K562 (cell line): ENCODE measurements around the gene ATP13A1. TPM values are rescaled to one million over a fixed set of nuclear protein-coding genes. Genes with fewer than 3 reads are reported as not detected.
A peak's percentile ranks its signal among the peaks of the same experiment; 100 is the strongest.

ENCODE experiments used
- ATAC-seq: fragments of 200-7000 bp; cut with Tn5 transposase; 3 replicates; pipeline ENCODE4 v1.9.1; 2020; ENCODE audit warnings: moderate library complexity
- BruUV-seq: library from RNA; stranded (reverse); fragments of 400-500 nt; replicated peaks from 2 replicates; lab custom pipeline; 2021; lab: Mats Ljungman, UMichigan
- CTCF ChIA-PET: fragments of 300-600 bp; formaldehyde crosslinking; extraction: SDS; loops from one replicate; lab custom pipeline; 2021; ENCODE audit warnings: low intra/inter-chr PET ratio; lab: Yijun Ruan, JAX
- POLR2A ChIA-PET: fragments of 300-600, 350-650 bp; sonication (Branson Sonifier 250); formaldehyde crosslinking; extraction: SDS; loops from one replicate; lab custom pipeline; 2021; ENCODE audit warnings: antibody characterized with exemption, inconsistent platforms; lab: Yijun Ruan, JAX
- DNase-seq, 4 experiments: peaks; one replicate each; pipeline versions ENCODE4 v3.0.0 to v3.0.0-alpha.2; 2011 to 2018; ENCODE audit warnings: low spot score in 3 of 4, mixed read lengths in 3 of 4; ENCODE audit errors: extremely low read depth in 1 of 4
- FAIRE-seq: peaks from 2 replicates; lab custom pipeline; 2011; peaks lifted over from hg19 to GRCh38; lab: Jason Lieb, UNC
- H2AFZ ChIP-seq: 2 replicates; pipeline ENCODE4 v1.6.0; 2011; ENCODE audit warnings: low read depth, low read length, control low read depth, inconsistent platforms
- H3K27ac ChIP-seq: fragments of 200-600 bp; 3 replicates; pipeline ENCODE4 v1.8.0; 2011; ENCODE audit warnings: low read depth, mild to moderate bottlenecking, control low read depth, inconsistent platforms, low read length, moderate library complexity, mixed read lengths; ENCODE audit errors: extremely low read depth
- H3K27me3 ChIP-seq, 2 experiments: fragments of 300-600 bp in 1 of 2; 2 replicates in 1 of 2; 3 replicates in 1 of 2; pipeline versions ENCODE4 v1.6.0 to v1.8.0; 2011; ENCODE audit warnings: inconsistent platforms in 2 of 2, low read length in 2 of 2, mild to moderate bottlenecking in 1 of 2, mixed read lengths in 1 of 2, moderate library complexity in 1 of 2; ENCODE audit not compliant: control insufficient read depth in 2 of 2, insufficient read depth in 2 of 2
- H3K36me3 ChIP-seq: fragments of 300-600 bp; 3 replicates; pipeline ENCODE4 v1.8.0; 2011; ENCODE audit warnings: mild to moderate bottlenecking, low read length, inconsistent platforms; ENCODE audit not compliant: control insufficient read depth, insufficient read depth
- H3K4me1 ChIP-seq, 2 experiments: fragments of 200-600 bp in 1 of 2; replicated peaks in 1 of 2; 2 replicates in 1 of 2; 3 replicates in 1 of 2; pipeline versions ENCODE4 v1.5.1 to v1.8.0; 2011; ENCODE audit warnings: inconsistent platforms in 2 of 2, low read length in 2 of 2, mild to moderate bottlenecking in 1 of 2, mixed read lengths in 1 of 2, moderate library complexity in 1 of 2; ENCODE audit not compliant: control insufficient read depth in 2 of 2, insufficient read depth in 2 of 2
- H3K4me2 ChIP-seq: 2 replicates; pipeline ENCODE4 v1.6.1; 2011; ENCODE audit warnings: low read length, control low read depth, inconsistent platforms, mixed read lengths; ENCODE audit not compliant: insufficient read depth
- H3K4me3 ChIP-seq: fragments of 200-600 bp; sonication (generic), shearing (Covaris generic); 2 replicates; pipeline ENCODE4 v1.5.1; 2016; ENCODE audit warnings: control low read depth, inconsistent platforms
- H3K79me2 ChIP-seq: fragments of 200-600 bp; 3 replicates; pipeline ENCODE4 v1.8.0; 2011; ENCODE audit warnings: low read length, inconsistent platforms; ENCODE audit not compliant: control insufficient read depth, insufficient read depth
- H3K9ac ChIP-seq, 2 experiments: 2 replicates each; pipeline versions ENCODE4 v1.6.0 to v1.6.1; 2011; ENCODE audit warnings: low read depth in 2 of 2, low read length in 2 of 2, control low read depth in 1 of 2, inconsistent platforms in 1 of 2, mild to moderate bottlenecking in 1 of 2, mixed read lengths in 1 of 2; ENCODE audit not compliant: insufficient read depth in 1 of 2
- H3K9me1 ChIP-seq: one replicate; pipeline ENCODE4 v1.6.0; 2011; ENCODE audit warnings: inconsistent platforms, mild to moderate bottlenecking, low read length, moderate library complexity; ENCODE audit not compliant: control insufficient read depth, insufficient read depth
- H3K9me3 ChIP-seq: replicated peaks from 2 replicates; pipeline ENCODE4 v1.5.1; 2011; ENCODE audit warnings: low read depth, low read length, inconsistent platforms; ENCODE audit not compliant: control insufficient read depth, insufficient read depth
- H4K20me1 ChIP-seq: replicated peaks from 2 replicates; pipeline ENCODE4 v1.6.1; 2011; ENCODE audit warnings: low read length, inconsistent platforms, mixed read lengths; ENCODE audit not compliant: control insufficient read depth, insufficient read depth
- AFF4 ChIP-seq: sonication (generic); formaldehyde crosslinking; IDR thresholded peaks from 2 replicates; pipeline ENCODE4 v1.8.0; 2023; ENCODE audit warnings: mild to moderate bottlenecking, missing genetic modification reagents
- EZH2 ChIP-seq: IDR thresholded peaks from 2 replicates; pipeline ENCODE4 v1.6.1; 2012; ENCODE audit warnings: low read depth, mild to moderate bottlenecking, inconsistent platforms, low read length, borderline replicate concordance
- FOXA3 ChIP-seq, 2 experiments: fragments of 450-650 bp in 1 of 2; sonication (generic) in 1 of 2; formaldehyde crosslinking; IDR thresholded peaks in 1 of 2; conservative IDR thresholded peaks in 1 of 2; 2 replicates each; pipeline versions ENCODE4 v1.4.0 to v1.8.0; 2020 to 2022; ENCODE audit warnings: mild to moderate bottlenecking in 2 of 2, missing genetic modification reagents in 1 of 2
- FOXJ3 ChIP-seq: sonication (generic); formaldehyde crosslinking; IDR thresholded peaks from 2 replicates; pipeline ENCODE4 v1.4.0; 2020; ENCODE audit warnings: mild to moderate bottlenecking, missing genetic modification reagents
- HDGF ChIP-seq: fragments of 450-650 bp; IDR thresholded peaks from 2 replicates; pipeline ENCODE4 v1.6.1; 2016
- HLTF ChIP-seq: fragments of 450-650 bp; IDR thresholded peaks from 2 replicates; pipeline ENCODE4 v1.6.1; 2016
- HNRNPLL ChIP-seq: fragments of 200-400 bp; formaldehyde crosslinking; IDR thresholded peaks from 2 replicates; pipeline ENCODE4 v1.6.1; 2017; ENCODE audit warnings: low read length, low read depth, mild to moderate bottlenecking; ENCODE audit not compliant: poor library complexity, severe bottlenecking
- ILF3 ChIP-seq: fragments of 450-650 bp; IDR thresholded peaks from 2 replicates; pipeline ENCODE4 v1.6.1; 2018; ENCODE audit warnings: antibody characterized with exemption, mild to moderate bottlenecking, moderate library complexity, borderline replicate concordance
- KLF10 ChIP-seq: fragments of 250-450 bp; sonication (Bioruptor Pico); IDR thresholded peaks from 2 replicates; pipeline ENCODE4 v1.6.1; 2021; ENCODE audit warnings: matching md5 sums
- NFE2 ChIP-seq: IDR thresholded peaks from 2 replicates; pipeline ENCODE4 v1.6.1; 2014; ENCODE audit warnings: antibody characterized with exemption, low read depth
- PHB2 ChIP-seq: fragments of 450-650 bp; IDR thresholded peaks from 2 replicates; pipeline ENCODE4 v1.6.1; 2017; ENCODE audit warnings: low read depth
- SLC30A9 ChIP-seq: fragments of 250-450 bp; sonication (Bioruptor Pico); IDR thresholded peaks from 2 replicates; pipeline ENCODE4 v1.8.0; 2022; ENCODE audit warnings: mild to moderate bottlenecking, moderate library complexity
- TCFL5 ChIP-seq: fragments of 250-450 bp; sonication (Bioruptor Pico); conservative IDR thresholded peaks from 2 replicates; pipeline ENCODE4 v1.6.1; 2021; ENCODE audit warnings: mild to moderate bottlenecking, moderate library complexity, matching md5 sums
- ZNF232 ChIP-seq: sonication (generic); formaldehyde crosslinking; IDR thresholded peaks from 2 replicates; pipeline ENCODE4 v1.8.0; 2022; ENCODE audit warnings: mild to moderate bottlenecking, missing genetic modification reagents
- ZNF253 ChIP-seq: fragments of 250-450 bp; sonication (Bioruptor Pico); conservative IDR thresholded peaks from 2 replicates; pipeline ENCODE4 v1.6.1; 2021; ENCODE audit warnings: mild to moderate bottlenecking
- ZNF436 ChIP-seq: fragments of 250-450, 450-650 bp; sonication (Bioruptor Pico); formaldehyde crosslinking; IDR thresholded peaks from 2 replicates; pipeline ENCODE4 v1.7.0; 2020; ENCODE audit warnings: mild to moderate bottlenecking
- ZNF449 ChIP-seq: fragments of 250-450 bp; sonication (Bioruptor Pico); IDR thresholded peaks from 2 replicates; pipeline ENCODE4 v1.8.0; 2022; ENCODE audit warnings: moderate library complexity, mild to moderate bottlenecking, inconsistent platforms
- WGBS: fragments of 100-300 bp; shearing (Covaris generic); methylation state at CpG from one replicate; pipeline ENCODE4 v1.1.6; 2016; ENCODE audit warnings: low coverage, mixed read lengths; ENCODE audit not compliant: insufficient coverage; ENCODE audit errors: missing lambda C conversion rate; 5-methylcytosine and 5-hydroxymethylcytosine counted together
- in situ Hi-C: fragments of 300-500 bp; cut with MboI; formaldehyde crosslinking; loops from 4 replicates; pipeline ENCODE4 v1.15.0; 2018; ENCODE audit warnings: inconsistent platforms, mixed read lengths
- intact Hi-C: fragments of 100-400 bp; cut with micrococcal nuclease; formaldehyde crosslinking; loops from 2 replicates; pipeline ENCODE4 v1.14.2; 2022
- polyA plus RNA-seq, 8 experiments: library from polyadenylated mRNA; depleted of rRNA in 4 of 8; stranded (reverse) in 5 of 8; unstranded in 3 of 8; fragments of >200 nt; fragmentation: Nextera tagmentation in 2 of 8; fragmentation: Illumina TruSeq in 1 of 8; extraction: Ambion mirVana in 2 of 8; extraction: Trizol in 1 of 8; gene quantifications; 2 replicates each; pipeline versions ENCODE4 v1.2.1 to v1.2.3, GENCODE V29; 2011 to 2014; ENCODE audit warnings: inconsistent platforms in 1 of 8, missing spikeins in 1 of 8
- total RNA-seq, 7 experiments: library from RNA; depleted of rRNA in 6 of 7; stranded (reverse); fragments of >200 nt in 6 of 7; fragmentation: Illumina TruSeq in 2 of 7; extraction: Trizol in 2 of 7; gene quantifications; 2 replicates each; pipeline versions ENCODE4 v1.2.1 to v1.2.3, GENCODE V29; 2011 to 2021; ENCODE audit warnings: low replicate concordance in 1 of 7

Gene ATP13A1
- total and polyA plus RNA-seq, 9 of the 15 experiments (the other 6 are each of a cell fraction or from before 2014, with no cell fraction given): 0.90 to 83.8 (median 23.1) TPM

- in situ Hi-C loops (no loop called here), intact Hi-C loops (loop anchor here (10.0 kb wide), 1 partner anchor 72 kb away; the partner anchor contains the start of gene ZNF14)
- no peaks in the 10 kb centered on the region for H3K27me3 ChIP-seq
- H3K4me3 ChIP-seq: peak overlapping the region; percentile 92
- TF ChIP-seq FOXA3 (CRISPR knock-in tag; conservative IDR thresholded peaks at IDR 0.05 in 1 of 2, IDR thresholded peaks at IDR 0.05 in 1 of 2): no peak
- TF ChIP-seq ZNF436 (CRISPR knock-in tag): no peak
- TF ChIP-seq KLF10 (CRISPR knock-in tag): no peak
- TF ChIP-seq FOXJ3 (CRISPR knock-in tag): no peak
- TF ChIP-seq EZH2: no peak
- TF ChIP-seq SLC30A9 (CRISPR knock-in tag): no peak
- no peak for TF ChIP-seq HDGF
- TF ChIP-seq ILF3: no peak
- TF ChIP-seq HLTF: no peak
- TF ChIP-seq ZNF232 (CRISPR knock-in tag): no peak
- TF ChIP-seq ZNF253 (CRISPR knock-in tag): no peak
- no peak for TF ChIP-seq HNRNPLL
- no peak for TF ChIP-seq ZNF449 (CRISPR knock-in tag)
- no peak for TF ChIP-seq TCFL5 (CRISPR knock-in tag)
- TF ChIP-seq AFF4 (CRISPR knock-in tag): no peak
- TF ChIP-seq NFE2: no peak
- no peak for TF ChIP-seq PHB2
- BruUV-seq: TSS peak; percentile 78
- 27% methylated on average over 8 of the region's 8 CpGs for whole genome bisulfite sequencing
- peak overlapping the region; percentile 99 for H3K4me2 ChIP-seq
- peak overlapping the region; percentile 95 to 96 for H3K9ac ChIP-seq
- H3K36me3 ChIP-seq: peaks cover 41% of the 10 kb centered on the region
- FAIRE-seq: peak; percentile 81
- H4K20me1 ChIP-seq: peaks cover 9% of the 10 kb centered on the region; the same call in 1 of the 2 replicates
- peaks cover 36% of the 10 kb centered on the region for H3K79me2 ChIP-seq
- DNase-seq: peak in 1 of 4 experiments; percentile 21
- ATAC-seq: no peak
- peak overlapping the region; percentile 100 for H3K27ac ChIP-seq
- no peak overlapping the region for H2AFZ ChIP-seq
- no peaks in the 10 kb centered on the region for H3K9me1 ChIP-seq
- ChIA-PET CTCF (no interaction called here), POLR2A (interaction anchor here (0.6 to 5.0 kb wide), 6 partner anchors 11 to 1141 kb away, joined by 3 to 40 read pairs (median 4); partner anchors contain the start of genes ELL and ZNF93)
- peaks cover 10 to 36% of the 10 kb centered on the region in 2 experiments; a peak in 4 of 5 replicates for H3K4me1 ChIP-seq
- H3K9me3 ChIP-seq: no peaks in the 10 kb centered on the region; the same call in 1 of the 2 replicates
These were observed 1.1 kb downstream of the ATP13A1 start for GRCh38 chr19:19662344-19662743.
